H1 (cell line): ENCODE data around the gene ALKBH1. TPM values are rescaled to one million over a fixed set of nuclear protein-coding genes. Genes with fewer than 3 reads are reported as not detected.

Experiments
- CTCF ChIA-PET: fragments of 300-600 bp; sonication (Branson Sonifier 250); formaldehyde crosslinking; loops from one replicate; lab custom pipeline; 2021; ENCODE audit not compliant: partially characterized antibody; lab: Charles Lee
- POLR2A ChIA-PET: fragments of 300-600 bp; sonication (Branson Sonifier 250); formaldehyde crosslinking; loops from one replicate; lab custom pipeline; 2021; ENCODE audit warnings: inconsistent platforms; ENCODE audit not compliant: partially characterized antibody; lab: Charles Lee
- DNase-seq, 2 experiments: peaks; one replicate each; pipeline versions ENCODE4 v3.0.0 to v3.0.0-alpha.2; 2010 to 2022; ENCODE audit warnings: low spot score in 2 of 2, low read depth in 1 of 2, mixed read lengths in 1 of 2
- FAIRE-seq: peaks from 2 replicates; lab custom pipeline; 2011; peaks lifted over from hg19 to GRCh38; lab: Jason Lieb, UNC
- H2AFZ ChIP-seq: 2 replicates; pipeline ENCODE4 v1.8.1; 2012; ENCODE audit warnings: low read length, inconsistent platforms
- H2AK5ac ChIP-seq: 2 replicates; pipeline ENCODE4 v1.6.1; 2013; ENCODE audit warnings: low read depth, low read length
- H2BK120ac ChIP-seq: replicated peaks from 2 replicates; pipeline ENCODE3; 2013; ENCODE audit warnings: low read depth, low read length, inconsistent platforms
- H2BK12ac ChIP-seq: 2 replicates; pipeline ENCODE4 v1.6.1; 2013; ENCODE audit warnings: low read depth, low read length
- H2BK15ac ChIP-seq: 2 replicates; pipeline ENCODE4 v1.6.1; 2013; ENCODE audit warnings: low read length
- H2BK20ac ChIP-seq: 2 replicates; pipeline ENCODE4 v1.6.1; 2013; ENCODE audit warnings: low read length
- H2BK5ac ChIP-seq: 2 replicates; pipeline ENCODE4 v1.6.1; 2013; ENCODE audit warnings: low read depth, low read length
- H3K14ac ChIP-seq: 2 replicates; pipeline ENCODE4 v1.6.1; 2013; ENCODE audit warnings: inconsistent platforms; ENCODE audit not compliant: insufficient read length
- H3K18ac ChIP-seq: 2 replicates; pipeline ENCODE4 v1.6.1; 2013; ENCODE audit warnings: low read length; ENCODE audit errors: extremely low read depth
- H3K23ac ChIP-seq: 2 replicates; pipeline ENCODE4 v1.6.1; 2013; ENCODE audit warnings: inconsistent platforms; ENCODE audit not compliant: insufficient read length
- H3K23me2 ChIP-seq: 2 replicates; pipeline ENCODE4 v1.6.1; 2013; ENCODE audit warnings: low read depth, low read length
- H3K27ac ChIP-seq: 2 replicates; pipeline ENCODE4 v1.6.1; 2011; ENCODE audit warnings: low read depth, low read length, inconsistent platforms
- H3K27me3 ChIP-seq, 4 experiments: replicated peaks in 1 of 4; 1 replicate in 1 of 4; 2 replicates in 3 of 4; pipeline versions ENCODE4 v1.6.1 to v1.8.1; 2011 to 2013; ENCODE audit warnings: low read length in 3 of 4, mild to moderate bottlenecking in 3 of 4, inconsistent platforms in 2 of 4, mixed read lengths in 2 of 4, moderate library complexity in 1 of 4; ENCODE audit not compliant: control insufficient read depth in 3 of 4, insufficient read depth in 3 of 4; ENCODE audit errors: extremely low read depth in 1 of 4
- H3K36me3 ChIP-seq, 4 experiments: 2 replicates each; pipeline versions ENCODE4 v1.6.1 to v1.8.1; 2011 to 2013; ENCODE audit warnings: mild to moderate bottlenecking in 4 of 4, low read length in 3 of 4, moderate library complexity in 2 of 4, control low read depth in 1 of 4, inconsistent platforms in 1 of 4; ENCODE audit not compliant: insufficient read depth in 4 of 4, control insufficient read depth in 2 of 4
- H3K4ac ChIP-seq: replicated peaks from 2 replicates; pipeline ENCODE3; 2013; ENCODE audit warnings: low read length, low read depth, mixed read lengths, inconsistent platforms; ENCODE audit not compliant: insufficient read length
- H3K4me1 ChIP-seq, 4 experiments: replicated peaks in 1 of 4; 1 replicate in 1 of 4; 2 replicates in 3 of 4; pipeline versions ENCODE4 v1.6.1 to v1.8.1; 2011 to 2013; ENCODE audit warnings: low read length in 3 of 4, inconsistent platforms in 2 of 4, mixed read lengths in 1 of 4; ENCODE audit not compliant: insufficient read depth in 4 of 4, control insufficient read depth in 3 of 4
- H3K4me2 ChIP-seq, 2 experiments: 2 replicates each; pipeline versions ENCODE4 v1.6.1 to v1.8.1; 2011 to 2013; ENCODE audit warnings: low read depth in 2 of 2, low read length in 2 of 2, control low read depth in 1 of 2, inconsistent platforms in 1 of 2, mild to moderate bottlenecking in 1 of 2; ENCODE audit not compliant: insufficient read depth in 1 of 2
- H3K4me3 ChIP-seq, 4 experiments: fragments of 200-600, 300-600 bp in 1 of 4; sonication (generic), shearing (Covaris generic), sonication (Bioruptor Twin) in 1 of 4; 2 replicates each; pipeline versions ENCODE4 v1.5.1 to v1.8.1; 2011 to 2016; ENCODE audit warnings: low read length in 4 of 4, low read depth in 3 of 4, control low read depth in 2 of 4, inconsistent platforms in 2 of 4, mild to moderate bottlenecking in 2 of 4, mixed read lengths in 1 of 4, moderate library complexity in 1 of 4; ENCODE audit not compliant: insufficient read depth in 2 of 4; ENCODE audit errors: extremely low read depth in 1 of 4
- H3K56ac ChIP-seq: replicated peaks from 2 replicates; pipeline ENCODE3; 2013; ENCODE audit warnings: low read depth, mild to moderate bottlenecking, mixed read lengths, low read length, inconsistent platforms; ENCODE audit not compliant: insufficient read length
- H3K79me1 ChIP-seq: 2 replicates; pipeline ENCODE4 v1.6.1; 2013; ENCODE audit warnings: low read depth, low read length, control low read depth
- H3K79me2 ChIP-seq, 2 experiments: 2 replicates each; pipeline versions ENCODE4 v1.6.1 to v1.8.1; 2012 to 2013; ENCODE audit warnings: low read length in 2 of 2, mild to moderate bottlenecking in 2 of 2, inconsistent platforms in 1 of 2; ENCODE audit not compliant: insufficient read depth in 2 of 2, control insufficient read depth in 1 of 2
- H3K9ac ChIP-seq, 4 experiments: replicated peaks in 1 of 4; 1 replicate in 1 of 4; 2 replicates in 3 of 4; pipeline versions ENCODE4 v1.6.1 to v1.8.1; 2011 to 2013; ENCODE audit warnings: low read depth in 3 of 4, low read length in 3 of 4, control low read depth in 2 of 4, mild to moderate bottlenecking in 2 of 4, moderate library complexity in 2 of 4, inconsistent platforms in 1 of 4; ENCODE audit errors: extremely low read depth in 1 of 4
- H3K9me3 ChIP-seq, 2 experiments: 2 replicates each; pipeline versions ENCODE4 v1.6.1 to v1.8.1; 2012 to 2013; ENCODE audit warnings: mild to moderate bottlenecking in 2 of 2, moderate library complexity in 2 of 2, control low read depth in 1 of 2, inconsistent platforms in 1 of 2, low read depth in 1 of 2, low read length in 1 of 2, mixed read lengths in 1 of 2; ENCODE audit not compliant: insufficient read depth in 2 of 2
- H4K20me1 ChIP-seq, 2 experiments: replicated peaks in 1 of 2; 2 replicates each; pipeline versions ENCODE3 to v1.8.1; 2011 to 2013; ENCODE audit warnings: inconsistent platforms in 2 of 2, low read length in 2 of 2, mild to moderate bottlenecking in 1 of 2; ENCODE audit not compliant: insufficient read depth in 2 of 2, control insufficient read depth in 1 of 2
- H4K5ac ChIP-seq: 2 replicates; pipeline ENCODE4 v1.6.1; 2013; ENCODE audit warnings: low read length, low read depth, mixed read lengths, inconsistent platforms; ENCODE audit not compliant: insufficient read length
- H4K8ac ChIP-seq: 2 replicates; pipeline ENCODE4 v1.8.0; 2013; ENCODE audit warnings: mild to moderate bottlenecking, moderate library complexity, low read length, inconsistent platforms; ENCODE audit not compliant: insufficient read depth; ENCODE audit errors: extremely low read depth
- H4K91ac ChIP-seq: replicated peaks from 2 replicates; pipeline ENCODE3; 2013; ENCODE audit warnings: low read length, mixed read lengths, inconsistent platforms; ENCODE audit not compliant: insufficient read length
- RFX5 ChIP-seq: IDR thresholded peaks from 2 replicates; pipeline ENCODE4 v1.6.1; 2011; ENCODE audit warnings: low read depth, low read length, improper control_type of control experiment, borderline replicate concordance
- TAF7 ChIP-seq: optimal IDR thresholded peaks from 2 replicates; pipeline ENCODE3; 2011; ENCODE audit warnings: low read depth, mild to moderate bottlenecking, inconsistent platforms, low read length, moderate library complexity, borderline replicate concordance
- WGBS, 2 experiments: shearing (Covaris generic) in 1 of 2; methylation state at CpG; one replicate each; pipeline versions ENCODE4 v1.1.6 to v1.1.7; 2013 to 2015; ENCODE audit warnings: low lambda C conversion rate in 2 of 2, mixed read lengths in 2 of 2, inconsistent platforms in 1 of 2, low coverage in 1 of 2, missing lambda C conversion rate in 1 of 2; ENCODE audit not compliant: insufficient replicate concordance in 2 of 2, insufficient coverage in 1 of 2, insufficient read length in 1 of 2; ENCODE audit errors: extremely low coverage in 1 of 2, missing lambda C conversion rate in 1 of 2; 5-methylcytosine and 5-hydroxymethylcytosine counted together
- polyA plus RNA-seq, 7 experiments: library from polyadenylated mRNA; depleted of rRNA in 3 of 7; stranded (reverse) in 5 of 7; unstranded in 2 of 7; fragments of >200 nt in 5 of 7; fragments of 200-250 nt in 2 of 7; gene quantifications; 1 replicate in 5 of 7; 2 replicates in 1 of 7; 4 replicates in 1 of 7; pipeline versions ENCODE4 v1.2.1 to v1.2.3, GENCODE V29; 2011 to 2013; ENCODE audit warnings: missing spikeins in 2 of 7, mixed read lengths in 2 of 7
- total RNA-seq: library from RNA; stranded (reverse); fragmentation: NEBNext Ultra II Directional; extraction: Animal tissue kit (Norgen Biotek cat#: 25700); gene quantifications from 2 replicates; pipeline ENCODE4 v1.2.1, GENCODE V29; 2021

The ALKBH1 gene
- total and polyA plus RNA-seq, 2 of the 8 experiments (the other 6 are each of a cell fraction or from before 2014, with no cell fraction given), result 14.3 to 20.0 TPM

DNA sequence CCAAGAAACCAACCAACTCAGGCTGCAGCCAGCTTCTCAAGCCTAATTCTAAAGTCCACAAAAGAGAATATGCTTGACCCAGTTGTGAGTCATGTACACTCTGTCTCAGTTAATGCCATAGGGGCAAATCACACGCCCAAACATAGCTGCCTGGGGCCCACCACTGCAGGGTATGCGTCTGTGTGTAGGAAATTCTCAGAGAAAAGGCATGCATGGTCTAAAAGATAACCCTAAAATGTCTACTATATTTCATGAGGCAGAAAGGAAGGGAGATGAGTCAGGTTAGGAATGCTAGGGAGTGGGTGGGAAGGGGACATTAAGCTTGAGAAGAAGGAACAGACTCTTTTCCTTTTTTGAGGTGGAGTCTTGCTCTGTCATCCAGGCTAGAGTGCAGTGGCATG, 69.1 kb downstream of the ALKBH1 start:
- no peak overlapping the region for H2AK5ac ChIP-seq
- no peaks in the 10 kb centered on the region for H3K27me3 ChIP-seq
- H3K4ac ChIP-seq, result no peak overlapping the region
- H2BK15ac ChIP-seq, result no peak overlapping the region
- H3K9me3 ChIP-seq, result peaks cover 15 to 21% of the 10 kb centered on the region in 2 experiments
- no peak overlapping the region for H4K5ac ChIP-seq
- no peak overlapping the region for H2AFZ ChIP-seq
- WGBS, 2 experiments, result 69% methylated on average over 2 of the region's 2 CpGs; no CpG with 5 or more reads in 1 of the 2 experiments
- no peak overlapping the region for H3K4me3 ChIP-seq
- FAIRE-seq, result no peak
- no peaks in the 10 kb centered on the region for H3K79me2 ChIP-seq
- no peak overlapping the region for H2BK120ac ChIP-seq
- H3K9ac ChIP-seq, result no peak overlapping the region
- TF ChIP-seq TAF7 (no peak), RFX5 (no peak)
- H3K23me2 ChIP-seq, result no peaks in the 10 kb centered on the region
- no peak overlapping the region for H3K56ac ChIP-seq
- no peaks in the 10 kb centered on the region for H3K36me3 ChIP-seq
- POLR2A ChIA-PET, result interaction anchor here (1.1 kb wide), 1 partner anchor 122 kb away, joined by 3 read pairs; no protein-coding TSS in a partner anchor
- no peak overlapping the region for H2BK5ac ChIP-seq
- H3K27ac ChIP-seq, result no peak overlapping the region
- H3K4me1 ChIP-seq, result no peaks in the 10 kb centered on the region
- CTCF ChIA-PET, result interaction anchor here (1.5 to 2.7 kb wide), 2 partner anchors 16 to 21 kb away, joined by 3 to 12 read pairs; no protein-coding TSS in a partner anchor
- no peak overlapping the region for H4K91ac ChIP-seq
- no peaks in the 10 kb centered on the region for H4K20me1 ChIP-seq
- H3K14ac ChIP-seq, result no peak overlapping the region
- no peaks in the 10 kb centered on the region for H3K79me1 ChIP-seq
- no peak overlapping the region for H4K8ac ChIP-seq
- no peak overlapping the region for H3K23ac ChIP-seq
- no peak overlapping the region for H2BK12ac ChIP-seq
- no peak overlapping the region for H2BK20ac ChIP-seq
- H3K18ac ChIP-seq, result no peak overlapping the region
- no peak overlapping the region for H3K4me2 ChIP-seq
- DNase-seq, result no peak
